Neuronal stem cell (in vitro differentiated cells): Measurements from ENCODE around the gene MRNIP.

ENCODE experiments used
- DNase-seq: peaks from one replicate; pipeline ENCODE4 v3.0.0-alpha.2; 2013; ENCODE audit warnings: low spot score
- H2AFZ ChIP-seq: one replicate; pipeline ENCODE4 v1.6.1; 2013; ENCODE audit warnings: mild to moderate bottlenecking, low read length, inconsistent platforms
- H2AK5ac ChIP-seq: 2 replicates; pipeline ENCODE4 v1.6.1; 2013; ENCODE audit warnings: low read depth, mild to moderate bottlenecking, inconsistent platforms, low read length, moderate library complexity, mixed read lengths
- H2BK120ac ChIP-seq: 2 replicates; pipeline ENCODE4 v1.6.1; 2013; ENCODE audit warnings: low read depth, mild to moderate bottlenecking, inconsistent platforms, low read length, moderate library complexity, mixed read lengths
- H2BK12ac ChIP-seq: one replicate; pipeline ENCODE4 v1.6.1; 2013; ENCODE audit warnings: low read length, inconsistent platforms
- H2BK15ac ChIP-seq: 2 replicates; pipeline ENCODE4 v1.6.1; 2013; ENCODE audit warnings: mild to moderate bottlenecking, low read length, inconsistent platforms, mixed read lengths
- H2BK5ac ChIP-seq: one replicate; pipeline ENCODE4 v1.6.1; 2013; ENCODE audit warnings: inconsistent platforms, mild to moderate bottlenecking, low read length, moderate library complexity
- H3K14ac ChIP-seq: one replicate; pipeline ENCODE4 v1.6.1; 2013; ENCODE audit warnings: low read length, inconsistent platforms
- H3K18ac ChIP-seq: 2 replicates; pipeline ENCODE4 v1.6.1; 2013; ENCODE audit warnings: low read length, inconsistent platforms
- H3K23ac ChIP-seq: 2 replicates; pipeline ENCODE4 v1.6.1; 2013; ENCODE audit warnings: low read depth, mild to moderate bottlenecking, mixed read lengths, low read length, inconsistent platforms; ENCODE audit not compliant: poor library complexity
- H3K27ac ChIP-seq: replicated peaks from 3 replicates; pipeline ENCODE4 v1.5.1; 2013; ENCODE audit warnings: low read length, inconsistent platforms
- H3K27me3 ChIP-seq, 3 experiments: 2 replicates each; pipeline ENCODE4 v1.6.1; 2013; ENCODE audit warnings: low read length in 3 of 3, mild to moderate bottlenecking in 2 of 3, inconsistent platforms in 1 of 3, low read depth in 1 of 3, mixed read lengths in 1 of 3, moderate library complexity in 1 of 3; ENCODE audit not compliant: control insufficient read depth in 3 of 3, insufficient read depth in 3 of 3
- H3K36me3 ChIP-seq, 2 donors: replicated peaks in 1 of 2; 2 replicates each; pipeline ENCODE4 v1.6.1; 2013; ENCODE audit warnings: low read length in 2 of 2; ENCODE audit not compliant: control insufficient read depth in 2 of 2, insufficient read depth in 2 of 2
- H3K4ac ChIP-seq: 2 replicates; pipeline ENCODE4 v1.6.1; 2013; ENCODE audit warnings: inconsistent platforms, mild to moderate bottlenecking, low read length, moderate library complexity
- H3K4me1 ChIP-seq, 2 donors: 1 replicate in 1 of 2; 2 replicates in 1 of 2; pipeline ENCODE4 v1.6.1; 2013; ENCODE audit warnings: low read length in 2 of 2, low read depth in 1 of 2; ENCODE audit not compliant: control insufficient read depth in 2 of 2, insufficient read depth in 1 of 2
- H3K4me2 ChIP-seq: one replicate; pipeline ENCODE4 v1.6.1; 2013; ENCODE audit warnings: mild to moderate bottlenecking, low read length, inconsistent platforms; ENCODE audit not compliant: insufficient read depth, poor library complexity, severe bottlenecking
- H3K4me3 ChIP-seq, 2 donors: 2 replicates each; pipeline ENCODE4 v1.5.1; 2013; ENCODE audit warnings: low read length in 2 of 2, mild to moderate bottlenecking in 2 of 2, inconsistent platforms in 1 of 2, moderate library complexity in 1 of 2
- H3K79me1 ChIP-seq: one replicate; pipeline ENCODE4 v1.6.1; 2013; ENCODE audit warnings: low read depth, mild to moderate bottlenecking, inconsistent platforms, low read length, moderate library complexity
- H3K9ac ChIP-seq: one replicate; pipeline ENCODE4 v1.6.1; 2013; ENCODE audit warnings: mild to moderate bottlenecking, low read depth, low read length, inconsistent platforms; ENCODE audit not compliant: poor library complexity
- H3K9me3 ChIP-seq, 2 donors: replicated peaks in 1 of 2; 2 replicates each; pipeline versions ENCODE3 to v1.6.1; 2013; ENCODE audit warnings: low read length in 2 of 2, mild to moderate bottlenecking in 2 of 2, inconsistent platforms in 1 of 2, low read depth in 1 of 2, mixed read lengths in 1 of 2, moderate library complexity in 1 of 2; ENCODE audit not compliant: control insufficient read depth in 2 of 2, insufficient read depth in 1 of 2
- H4K8ac ChIP-seq: one replicate; pipeline ENCODE4 v1.6.1; 2013; ENCODE audit warnings: low read depth, mild to moderate bottlenecking, inconsistent platforms, low read length, moderate library complexity
- H4K91ac ChIP-seq: one replicate; pipeline ENCODE4 v1.6.1; 2013; ENCODE audit warnings: low read length, low read depth, mild to moderate bottlenecking, inconsistent platforms; ENCODE audit not compliant: poor library complexity
- WGBS, 2 donors: extraction: QIAGEN DNeasy Blood & Tissue Kit; methylation state at CpG; one replicate each; pipeline ENCODE4 v1.1.7; 2013; ENCODE audit warnings: missing lambda C conversion rate in 2 of 2, mixed read lengths in 1 of 2; ENCODE audit not compliant: insufficient read length in 2 of 2, insufficient replicate concordance in 1 of 2; ENCODE audit errors: extremely low coverage in 2 of 2; 5-methylcytosine and 5-hydroxymethylcytosine counted together

The MRNIP gene

GRCh38 chr5:179878222-179879002, 19.8 kb upstream of the MRNIP start:
- Histone ChIP-seq H3K14ac (no peak overlapping the region), H2BK120ac (no peak overlapping the region), H4K8ac (no peak overlapping the region), H3K79me1 (peaks cover 3% of the 10 kb centered on the region), H2BK12ac (no peak overlapping the region), H4K91ac (no peak overlapping the region), H3K27me3 (no peaks in the 10 kb centered on the region), H2BK5ac (no peak overlapping the region), H3K4ac (no peak overlapping the region), H3K9ac (no peak overlapping the region), H3K4me3 (no peak overlapping the region), H2AFZ (no peak overlapping the region), H3K4me1 (no peaks in the 10 kb centered on the region), H3K27ac (no peak overlapping the region), H2AK5ac (no peak overlapping the region), H3K18ac (no peak overlapping the region), H3K36me3 (peaks cover 42 to 93% of the 10 kb centered on the region in 2 donors), H3K23ac (no peak overlapping the region), H3K9me3 (peaks cover 5 to 14% of the 10 kb centered on the region in 2 donors), H3K4me2 (no peak overlapping the region), H2BK15ac (no peak overlapping the region)
- no CpG with 5 or more reads among the region's 26 CpGs for WGBS, 2 donors
- DNase-seq: no peak

- no CpG with 5 or more reads among the region's 3 CpGs for WGBS, 2 donors
- Histone ChIP-seq H3K9me3 (no peaks in the 10 kb centered on the region), H3K14ac (no peak overlapping the region), H2BK12ac (no peak overlapping the region), H3K4me2 (no peak overlapping the region), H3K4me1 (no peaks in the 10 kb centered on the region), H2BK15ac (no peak overlapping the region), H4K91ac (no peak overlapping the region), H4K8ac (no peak overlapping the region), H3K27ac (no peak overlapping the region), H3K79me1 (peaks cover 3% of the 10 kb centered on the region), H3K4ac (no peak overlapping the region), H2BK5ac (no peak overlapping the region), H3K36me3 (peaks cover 50 to 92% of the 10 kb centered on the region in 2 donors), H2AFZ (no peak overlapping the region), H3K9ac (no peak overlapping the region), H3K18ac (no peak overlapping the region), H3K4me3 (no peak overlapping the region), H3K27me3 (no peaks in the 10 kb centered on the region), H2BK120ac (no peak overlapping the region), H2AK5ac (no peak overlapping the region), H3K23ac (no peak overlapping the region)
- DNase-seq: no peak
Measured at GRCh38 chr5:179876610-179876952, 18.0 kb upstream of the MRNIP start.

DNA sequence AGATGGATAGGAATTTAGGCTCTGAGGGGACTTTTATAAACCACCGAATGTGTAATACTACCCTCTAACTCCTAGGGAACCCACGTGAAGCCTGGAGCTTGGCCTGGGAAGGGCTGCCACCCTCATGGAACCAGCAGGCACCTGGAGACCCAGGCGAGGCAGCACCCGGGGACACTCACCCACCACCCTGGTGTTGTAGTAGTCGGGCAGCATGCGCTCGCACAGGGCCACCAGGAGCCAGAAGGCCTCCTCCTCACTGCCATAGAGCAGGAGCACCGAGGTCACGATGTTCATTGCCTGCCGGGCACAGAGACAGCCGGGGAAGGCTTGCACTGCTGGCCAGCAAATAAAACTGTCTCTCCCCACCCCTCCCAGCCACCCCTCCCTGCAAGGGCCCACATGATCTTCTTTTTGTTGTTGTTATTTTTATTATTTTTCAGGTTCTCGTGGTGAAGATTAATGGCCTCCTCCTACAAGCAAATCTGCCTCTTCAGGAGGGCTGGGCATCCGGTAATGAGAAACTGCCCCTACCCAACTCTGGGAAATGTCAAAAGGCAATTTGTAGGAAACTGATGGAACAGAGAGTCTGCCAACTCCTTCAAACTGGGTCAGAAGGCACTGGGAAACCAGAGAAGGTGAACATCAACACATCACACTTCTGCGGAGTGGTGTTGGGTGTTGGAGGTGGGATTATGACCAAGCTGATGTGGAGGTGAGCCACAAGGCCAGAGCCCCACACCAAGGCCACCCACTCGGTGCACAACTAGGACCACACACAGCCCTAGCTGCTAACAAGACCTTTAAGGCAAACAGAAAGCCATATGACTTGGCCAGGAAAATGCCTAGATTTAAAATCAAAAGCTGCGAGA, 17.4 kb upstream of the MRNIP start:
- H3K9ac ChIP-seq: no peak overlapping the region
- H2AK5ac ChIP-seq: no peak overlapping the region
- peaks cover 55 to 92% of the 10 kb centered on the region in 2 donors for H3K36me3 ChIP-seq
- H3K4ac ChIP-seq: no peak overlapping the region
- no peaks in the 10 kb centered on the region for H3K27me3 ChIP-seq
- no peak overlapping the region for H2BK120ac ChIP-seq
- no peak overlapping the region for H2BK5ac ChIP-seq
- DNase-seq: no peak
- no peak overlapping the region for H2BK15ac ChIP-seq
- H3K14ac ChIP-seq: no peak overlapping the region
- H3K79me1 ChIP-seq: peaks cover 3% of the 10 kb centered on the region
- no peaks in the 10 kb centered on the region for H3K4me1 ChIP-seq
- H3K9me3 ChIP-seq: no peaks in the 10 kb centered on the region
- H3K4me3 ChIP-seq: peak overlapping the region in 1 of 2 donors; percentile 35
- H2BK12ac ChIP-seq: no peak overlapping the region
- H2AFZ ChIP-seq: no peak overlapping the region
- no peak overlapping the region for H4K91ac ChIP-seq
- whole genome bisulfite sequencing, 2 donors: no CpG with 5 or more reads among the region's 16 CpGs
- H4K8ac ChIP-seq: no peak overlapping the region
- H3K23ac ChIP-seq: peak overlapping the region; percentile 67
- no peak overlapping the region for H3K4me2 ChIP-seq
- H3K18ac ChIP-seq: no peak overlapping the region
- no peak overlapping the region for H3K27ac ChIP-seq
